Mucosa of descending colon (tissue), 3 donors: ENCODE results near the gene TIMM23. TPM values are rescaled to one million over a fixed set of nuclear protein-coding genes. Genes with fewer than 3 reads are reported as not detected.

Experiments
- ATAC-seq: fragments of 200-7000 bp; cut with Tn5 transposase; one replicate; pipeline ENCODE4 v1.9.1; 2020; ENCODE audit warnings: mild to moderate bottlenecking, moderate library complexity
- DNase-seq, 3 donors: peaks; one replicate each; pipeline ENCODE4 v3.0.0-alpha.2; 2020
- H3K36me3 ChIP-seq: fragments of 200-600 bp; one replicate; pipeline ENCODE4 v1.8.0; 2021; ENCODE audit warnings: low read depth, mild to moderate bottlenecking
- H3K4me1 ChIP-seq: fragments of 200-600 bp; one replicate; pipeline ENCODE4 v1.8.0; 2021; ENCODE audit warnings: low read depth, mild to moderate bottlenecking
- H3K4me3 ChIP-seq: fragments of 200-600 bp; one replicate; pipeline ENCODE4 v1.8.0; 2021; ENCODE audit warnings: mild to moderate bottlenecking
- H3K9me3 ChIP-seq: fragments of 200-600 bp; one replicate; pipeline ENCODE4 v1.8.0; 2021; ENCODE audit warnings: mild to moderate bottlenecking
- CTCF ChIP-seq: fragments of 200-600 bp; IDR thresholded peaks from one replicate; pipeline ENCODE4 v1.8.0; 2022; ENCODE audit warnings: antibody characterized with exemption, mild to moderate bottlenecking
- intact Hi-C, 2 donors: fragments of 100-400 bp; cut with DNase I in 1 of 2; cut with micrococcal nuclease in 1 of 2; formaldehyde crosslinking; loops; one replicate each; pipeline versions ENCODE4 v1.11.0 to v1.11.1; 2022; cut with DNase I, micrococcal nuclease
- total RNA-seq, 3 donors: library from RNA; stranded (reverse); fragmentation: NEBNext Ultra II Directional in 2 of 3; extraction: Animal tissue kit (Norgen Biotek cat#: 25700) in 2 of 3; gene quantifications; one replicate each; pipeline versions ENCODE4 v1.2.1 to v1.2.4, GENCODE V29; 2021 to 2023
- donor health status: DM: no; HTN: no; CAD: no; lungs with moderate emphysema.
- donor health status: DM: no; HTN: no; CAD: no.
- donor health status: DM: no; HTN: yes; CAD: no.

Gene TIMM23
- total RNA-seq, 3 donors from 2014 or later: 39.5 to 47.9 (median 47.6) TPM

GRCh38 chr10:46029461-46030030 lies 57.3 kb downstream of the TIMM23 start:
- DNase-seq: no peak

GRCh38 chr10:46030091-46030937 lies 58.0 kb downstream of the TIMM23 start, which contains the start of gene NCOA4:
TSS of gene NCOA4 (minus strand) at chr10:46030623. CDS start at chr10:46016680, 13,943 bp downstream.
- DNase-seq (peak; percentile 97 to 98 (median 98)), ATAC-seq (peak; percentile 97)
- peak; percentile 79 for TF ChIP-seq CTCF
- H3K4me1 ChIP-seq: peaks cover 42% of the 10 kb centered on the region
- no peaks in the 10 kb centered on the region for H3K9me3 ChIP-seq
- no peaks in the 10 kb centered on the region for H3K36me3 ChIP-seq
- peak within 1 kb of the TSS; percentile 67 for H3K4me3 ChIP-seq
- intact Hi-C loops: no loop called here

More at GRCh38 chr10:46029461-46030030, 57.3 kb downstream of the TIMM23 start:
- Histone ChIP-seq H3K9me3 (no peaks in the 10 kb centered on the region), H3K4me1 (peaks cover 49% of the 10 kb centered on the region), H3K4me3 (peak overlapping the region; percentile 67), H3K36me3 (no peaks in the 10 kb centered on the region)
- no peak for ATAC-seq
- TF ChIP-seq CTCF: no peak
- intact Hi-C loops: no loop called here

- Histone ChIP-seq H3K9me3 (no peaks in the 10 kb centered on the region), H3K36me3 (no peaks in the 10 kb centered on the region), H3K4me1 (peaks cover 27% of the 10 kb centered on the region), H3K4me3 (no peak overlapping the region)
- DNase-seq (no peak), ATAC-seq (no peak)
- no peak for TF ChIP-seq CTCF
- intact Hi-C loops: no loop called here
Measured at GRCh38 chr10:46031648-46032532, 59.6 kb downstream of the TIMM23 start.

- Histone ChIP-seq H3K4me1 (peaks cover 11% of the 10 kb centered on the region), H3K4me3 (no peak overlapping the region), H3K9me3 (no peaks in the 10 kb centered on the region), H3K36me3 (no peaks in the 10 kb centered on the region)
- intact Hi-C loops: no loop called here
- TF ChIP-seq CTCF: no peak
- peak; percentile 10 for ATAC-seq
- DNase-seq: peak in 1 of 3 donors; percentile 14
Measured at GRCh38 chr10:46033602-46034011, 61.3 kb downstream of the TIMM23 start.
